GM19025 (cell line): ENCODE measurements around the gene UCK2.

ENCODE experiments used
- ATAC-seq: cut with Tn5 transposase; IDR thresholded peaks from one replicate; pipeline ENCODE4 v1.9.1; 2021; ENCODE audit warnings: mild to moderate bottlenecking, low read depth, moderate library complexity; ENCODE audit not compliant: unreplicated experiment

UCK2 gene

DNA sequence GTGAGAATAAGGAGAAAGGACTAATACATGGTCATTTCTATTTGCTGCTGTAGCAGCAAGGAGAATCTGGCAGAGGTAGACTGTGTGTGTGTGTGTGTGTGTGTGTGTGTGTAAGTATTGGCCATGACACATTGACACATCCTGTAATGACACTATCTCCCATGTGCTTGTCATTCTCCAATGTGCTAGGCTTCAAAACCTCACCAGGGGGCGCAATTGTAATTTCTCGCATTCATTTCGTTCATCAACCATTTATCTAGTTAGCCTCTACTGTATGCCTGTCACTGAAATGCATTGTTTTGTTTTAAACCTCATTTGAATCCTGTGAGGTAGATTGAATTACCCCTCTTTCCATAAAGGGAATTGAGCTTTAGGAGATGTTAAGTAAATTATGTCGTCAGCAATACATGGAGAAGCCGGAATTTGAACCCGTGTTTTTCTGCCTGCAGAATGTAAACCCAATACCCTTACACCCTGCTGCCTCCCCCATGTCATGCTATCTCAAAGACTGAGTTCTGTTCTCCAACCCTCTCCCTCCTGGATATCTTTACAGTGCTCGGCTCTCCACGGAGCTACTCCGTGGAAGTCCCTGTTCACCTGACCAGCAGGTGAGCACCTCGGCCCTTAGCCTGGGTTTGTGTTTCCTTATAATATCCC is 100.8 kb downstream of the UCK2 start:
- no peak for ATAC-seq

DNA sequence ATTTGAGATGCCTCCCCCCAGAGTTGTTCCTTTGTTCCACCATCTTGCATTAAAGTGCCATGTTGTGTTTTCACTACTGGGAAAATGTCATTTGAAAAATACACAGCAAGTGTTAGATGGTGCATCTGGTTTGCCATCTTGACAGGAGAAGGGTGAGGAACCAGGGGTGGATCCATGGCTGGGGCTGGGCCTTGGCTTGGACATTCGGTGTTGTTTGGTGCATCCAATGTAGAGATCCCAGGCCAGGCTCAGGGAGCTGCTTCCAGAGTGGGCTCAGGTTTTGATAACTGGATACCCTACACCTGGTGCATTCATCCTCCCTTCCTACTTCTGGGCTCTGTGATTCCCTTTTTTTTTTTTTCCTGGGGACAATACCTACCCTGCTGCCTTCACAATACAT is 103.5 kb downstream of the UCK2 start:
- ATAC-seq, result no peak

DNA sequence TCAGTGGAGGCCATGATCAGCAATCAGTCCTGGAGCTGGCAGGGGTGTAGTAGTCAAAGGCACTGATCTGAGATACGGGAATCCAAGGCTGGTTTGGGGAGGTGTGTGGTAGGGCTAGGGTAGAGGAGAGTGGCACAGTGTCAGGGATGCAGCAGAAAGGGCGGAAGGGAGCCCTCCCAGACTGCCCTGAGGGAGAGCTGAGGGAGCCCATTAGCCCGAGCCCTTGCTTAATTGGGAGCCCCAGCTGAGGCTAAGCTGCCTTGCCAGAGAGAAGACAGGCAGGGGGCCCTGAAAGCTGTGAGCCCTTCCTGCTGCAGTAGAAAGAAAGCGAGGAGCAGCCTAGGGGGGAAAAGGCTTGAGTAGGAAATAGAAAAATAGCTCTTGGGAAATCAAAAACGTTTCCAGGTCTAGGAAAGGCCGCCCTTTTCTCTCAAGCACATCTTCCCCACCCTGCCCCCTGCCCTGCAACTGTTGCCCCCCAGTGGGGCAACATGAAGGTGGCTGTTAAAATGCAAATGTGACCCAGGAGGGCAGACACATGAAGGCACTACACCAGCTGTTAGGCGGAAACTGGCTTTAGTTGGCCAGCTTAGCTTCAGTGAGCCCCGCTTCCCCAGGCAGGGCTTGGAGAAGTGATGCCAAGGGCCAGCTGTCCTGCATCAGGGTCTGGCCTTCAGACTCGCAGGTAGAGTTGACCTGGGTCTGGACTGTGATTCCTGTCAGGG is 106.2 kb downstream of the UCK2 start:
- ATAC-seq, result no peak

DNA sequence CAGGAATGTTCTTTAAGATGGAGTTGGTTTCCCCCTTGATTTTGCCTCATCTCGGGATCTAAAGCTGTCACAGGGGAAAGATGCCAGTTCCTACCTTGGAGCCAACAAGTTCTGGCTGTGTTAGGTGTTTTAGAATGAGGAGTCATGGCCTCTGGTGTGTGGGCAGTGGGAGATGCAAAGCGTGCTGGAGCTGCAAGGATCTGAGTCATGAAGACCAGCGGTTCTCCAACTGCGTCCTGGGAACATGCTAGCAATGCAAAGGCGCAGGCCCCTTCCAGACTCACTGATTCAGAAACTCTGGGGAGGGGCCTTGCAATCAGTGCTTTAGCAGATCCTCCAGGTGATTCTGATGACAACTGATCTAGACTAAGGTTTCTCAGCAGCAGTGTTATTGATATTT is 109.1 kb downstream of the UCK2 start:
- ATAC-seq, result no peak

DNA sequence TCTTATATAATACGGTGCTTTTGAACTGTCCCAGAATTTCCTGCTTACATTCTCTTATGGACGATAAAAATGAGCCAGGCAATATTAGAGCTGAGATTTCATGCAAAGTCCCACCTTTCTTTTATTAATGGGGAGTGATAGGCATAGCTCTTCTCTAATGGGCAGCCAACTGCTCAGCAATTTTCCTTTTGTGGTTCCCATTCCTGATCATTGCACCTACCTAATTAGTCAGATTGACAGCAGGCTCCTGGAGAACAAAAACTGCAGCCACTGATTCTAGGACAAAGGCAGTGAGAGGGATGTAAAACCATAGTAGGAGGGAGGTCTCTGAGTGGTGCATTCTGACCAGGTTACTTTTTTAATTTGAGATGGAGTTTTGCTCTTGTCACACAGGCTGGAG is 110.4 kb downstream of the UCK2 start:
- no peak for ATAC-seq

DNA sequence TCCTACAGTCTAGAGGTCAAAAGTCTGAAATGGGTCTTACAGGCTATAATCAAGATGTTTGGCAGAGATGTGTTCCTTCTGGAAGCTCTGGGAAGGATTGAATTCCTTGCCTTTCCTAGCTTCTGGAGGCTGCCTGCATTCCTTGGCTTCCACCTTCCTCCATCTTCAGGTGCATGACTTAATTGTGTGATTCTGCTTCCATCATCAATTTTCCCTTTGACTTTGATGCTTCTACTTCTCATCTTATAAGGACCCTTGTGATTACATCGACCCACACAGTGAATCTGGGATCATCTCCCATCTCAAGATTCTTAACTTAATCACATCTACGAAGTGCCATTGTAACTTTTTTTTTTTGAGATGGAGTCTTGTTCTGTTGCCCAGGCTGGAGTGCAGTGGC is 111.4 kb downstream of the UCK2 start:
- no peak for ATAC-seq

DNA sequence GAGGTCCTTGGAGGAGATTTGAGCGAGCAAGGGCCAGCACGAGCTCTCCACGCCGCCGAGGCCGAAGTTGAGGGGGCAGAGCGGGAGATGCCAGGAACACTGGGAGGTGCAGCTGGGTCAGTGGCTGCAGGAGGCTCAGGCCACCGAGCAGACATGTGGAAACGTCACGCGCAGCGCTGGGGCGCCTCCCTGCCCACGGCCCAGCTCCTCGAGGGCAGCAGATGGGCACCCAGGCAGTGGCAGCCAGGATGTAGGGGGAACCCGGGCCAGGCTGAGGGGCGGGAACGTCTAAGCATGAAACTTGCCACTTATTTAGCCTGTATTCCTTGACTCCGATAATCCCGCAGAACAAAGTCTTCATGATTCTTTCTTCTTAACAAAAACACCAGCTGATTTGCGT is 114.1 kb downstream of the UCK2 start:
- no peak for ATAC-seq

DNA sequence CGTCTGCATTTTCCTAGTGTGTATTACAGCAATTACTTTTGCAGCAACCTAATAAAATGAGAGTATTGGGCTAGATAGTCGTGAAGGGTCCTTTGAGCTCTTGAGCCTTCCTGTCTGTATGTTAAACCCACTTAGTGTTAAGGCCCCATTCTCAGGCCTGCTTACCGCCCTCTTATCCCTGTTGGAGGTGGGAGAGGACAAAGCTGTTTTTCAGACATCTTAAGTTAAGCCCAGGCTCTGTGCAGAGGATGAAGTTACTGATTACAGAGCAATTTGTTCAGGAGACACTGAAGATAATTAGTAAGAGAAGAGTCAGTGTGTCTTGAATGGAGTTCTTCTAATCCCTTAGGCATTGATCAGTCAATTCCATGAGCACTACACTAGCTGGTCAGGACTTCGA is 114.6 kb downstream of the UCK2 start:
- ATAC-seq, result no peak

DNA sequence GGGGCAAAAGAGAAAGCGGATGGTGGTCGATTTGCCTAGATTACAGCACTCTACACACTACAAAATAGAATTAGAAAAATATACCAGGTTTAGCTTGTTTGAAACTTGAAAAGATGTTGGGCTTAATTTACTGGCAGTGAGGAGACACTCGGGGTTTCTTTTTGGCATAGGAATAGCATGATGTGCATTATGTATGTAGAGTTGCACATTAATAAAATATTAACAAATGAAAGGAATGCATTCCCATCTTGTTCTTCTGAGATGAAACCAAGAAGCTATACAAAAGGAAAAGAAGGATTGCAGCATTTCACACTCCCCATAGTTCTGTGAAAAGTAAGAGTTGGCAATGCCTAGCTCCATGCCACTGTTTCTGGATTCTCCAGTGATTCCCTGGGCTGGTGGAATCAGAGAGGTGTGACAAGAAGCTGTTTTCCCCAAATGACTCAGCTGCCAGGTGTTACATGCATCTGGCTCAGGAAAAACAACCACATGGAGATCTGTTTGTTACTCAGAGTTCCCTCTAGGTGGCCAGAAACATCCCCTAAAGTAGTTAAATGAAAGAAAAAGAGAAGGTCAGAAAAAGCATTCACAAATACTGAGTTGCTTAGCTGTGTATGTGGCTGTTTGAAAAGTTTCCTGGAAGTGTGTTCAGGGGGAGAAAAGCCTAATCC is 115.6 kb downstream of the UCK2 start:
- no peak for ATAC-seq

DNA sequence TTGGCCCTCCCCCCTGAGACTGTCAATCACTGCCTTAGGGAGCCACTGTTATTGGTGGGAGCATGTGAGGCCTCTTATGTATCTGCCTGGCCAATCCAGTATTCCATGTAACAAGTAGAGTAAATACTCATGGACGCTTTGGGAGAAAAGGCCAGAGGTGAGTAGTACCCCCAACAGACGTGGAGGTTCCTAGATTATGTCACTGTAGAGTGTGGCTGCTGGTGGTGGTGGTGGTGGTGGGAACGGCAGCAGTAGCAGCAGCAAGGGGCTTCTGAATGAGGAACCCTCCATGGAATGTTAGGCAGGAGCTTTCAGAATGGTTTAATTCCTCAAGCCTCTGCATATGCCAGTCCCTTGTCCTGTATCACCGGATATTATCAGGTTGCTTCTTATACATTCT is 118.5 kb downstream of the UCK2 start:
- ATAC-seq, result no peak

DNA sequence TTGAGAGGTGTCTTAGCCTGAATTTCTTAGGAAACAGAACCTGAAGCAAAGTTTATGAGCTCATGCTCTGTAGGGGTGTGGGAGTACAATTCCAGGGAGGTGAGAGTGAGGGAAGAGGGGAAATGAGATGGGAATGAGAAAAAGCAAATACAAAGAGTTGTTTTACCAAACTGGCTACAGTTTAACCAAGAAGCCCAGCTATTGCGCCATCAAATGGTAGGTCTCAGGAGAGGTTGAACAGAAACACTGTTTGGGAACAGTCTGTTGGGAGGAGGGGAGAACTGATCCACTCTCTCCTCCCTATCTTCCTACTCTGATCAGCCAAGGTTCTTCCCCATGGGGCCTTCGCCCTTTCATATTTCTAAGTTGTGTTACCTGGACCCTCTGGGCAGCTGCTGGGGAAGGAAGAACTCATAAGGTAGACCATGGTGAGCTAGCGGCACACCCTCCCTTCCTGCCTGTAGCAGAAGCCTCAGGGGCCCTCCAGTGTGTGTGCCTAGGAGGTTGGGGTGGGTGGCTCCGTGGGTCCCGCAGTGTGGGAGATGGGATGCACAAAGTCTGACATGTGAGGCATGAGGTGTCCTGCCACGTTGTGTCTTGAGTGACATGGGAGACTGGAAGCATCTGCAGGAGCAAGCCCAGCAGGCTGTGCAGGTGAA is 120.5 kb downstream of the UCK2 start:
- no peak for ATAC-seq

DNA sequence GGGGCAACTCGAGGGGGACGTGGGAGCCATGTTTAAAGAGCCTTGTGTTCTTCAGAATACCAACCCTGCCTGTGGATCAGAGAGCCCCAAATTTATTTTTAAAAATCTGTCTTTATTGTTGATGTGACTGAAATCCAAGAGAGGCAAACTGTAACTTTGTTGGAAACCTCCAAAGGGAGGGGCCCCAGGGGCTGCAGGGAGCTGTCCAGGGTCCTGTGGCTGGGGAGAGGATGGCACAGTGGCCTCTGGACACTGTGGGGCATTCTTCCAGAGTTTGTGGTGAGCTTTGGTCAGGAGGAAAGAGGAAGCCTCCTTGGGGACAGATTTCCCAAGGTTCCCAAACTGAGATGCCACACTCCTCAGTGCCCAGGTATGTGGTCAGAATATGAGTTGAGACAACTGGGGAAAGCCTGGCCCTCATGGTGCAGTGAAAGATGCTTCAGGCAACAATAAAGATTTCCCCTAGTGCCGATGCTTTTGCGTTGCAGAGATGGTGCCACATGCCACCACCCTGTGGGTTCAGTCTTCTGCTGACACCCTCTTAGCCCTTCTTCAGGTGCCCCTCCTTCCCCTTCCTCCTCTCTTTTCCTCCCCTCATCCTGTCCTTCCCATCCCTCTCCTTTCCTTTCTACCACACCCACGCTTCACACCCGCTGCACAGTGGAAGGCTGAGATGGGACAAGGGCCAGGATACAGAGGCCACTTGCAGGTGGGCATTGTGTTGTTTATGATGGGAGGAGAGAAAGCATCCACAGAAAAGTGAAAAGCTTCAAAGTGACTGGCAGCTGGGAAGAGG is 122.1 kb downstream of the UCK2 start:
- no peak for ATAC-seq

DNA sequence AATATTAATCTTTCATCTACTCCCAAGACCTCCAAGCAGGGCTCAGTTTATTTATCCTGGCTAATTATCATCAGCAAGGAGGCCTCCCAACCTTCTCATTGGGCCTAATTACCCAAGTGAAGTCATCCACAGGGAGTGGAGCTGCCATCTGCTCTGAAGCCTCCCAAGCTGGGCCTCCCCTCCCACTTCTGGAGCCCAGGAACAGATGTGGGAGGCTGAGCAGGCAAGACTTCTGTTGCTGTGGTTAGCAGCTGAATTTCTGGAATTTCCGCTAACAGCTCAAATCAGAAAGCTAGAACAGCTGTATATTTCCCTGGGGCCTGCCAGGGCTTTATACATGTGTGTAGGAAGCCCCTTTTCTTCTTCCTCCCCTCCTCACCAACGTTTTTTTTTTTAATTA is 127.5 kb downstream of the UCK2 start:
- no peak for ATAC-seq

DNA sequence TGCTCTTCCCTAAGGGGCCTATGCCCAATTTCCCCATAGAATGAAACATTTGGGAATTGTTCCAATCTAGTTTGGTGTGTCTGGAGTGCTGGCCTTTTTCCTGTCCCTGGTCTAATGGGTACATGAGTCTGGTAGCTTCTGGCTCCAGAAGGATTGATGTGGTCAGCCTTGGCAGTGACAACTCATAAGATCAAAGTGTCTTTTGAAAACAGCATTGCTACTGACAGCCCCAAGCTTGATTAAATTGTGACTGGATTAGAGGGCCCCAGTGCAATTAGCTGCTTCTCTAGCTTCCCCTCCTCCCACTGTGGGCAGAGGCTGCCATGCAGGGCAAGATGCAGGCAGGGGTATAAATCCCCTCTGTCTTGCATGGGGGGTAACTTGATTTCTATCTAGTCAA is 130.9 kb downstream of the UCK2 start:
- ATAC-seq, result no peak

DNA sequence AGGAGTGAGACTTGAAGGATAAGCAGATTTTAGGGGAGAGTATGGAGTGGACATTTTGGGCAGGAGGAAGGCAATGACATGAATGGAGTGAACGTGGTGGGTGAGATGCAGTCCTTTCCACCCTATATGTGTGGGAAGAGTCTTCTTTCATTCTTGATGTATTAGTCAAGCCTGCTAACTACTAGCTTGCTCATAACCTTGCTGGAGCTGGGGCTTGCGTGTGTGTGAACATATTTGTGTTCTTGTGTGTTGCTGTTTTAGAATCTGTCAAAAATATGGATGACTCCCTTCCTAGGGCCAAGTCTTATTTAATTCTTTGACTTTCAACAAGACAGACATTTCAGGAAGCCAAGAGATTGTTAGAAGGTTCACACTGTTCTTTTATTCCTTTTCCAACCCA is 132.7 kb downstream of the UCK2 start:
- ATAC-seq, result no peak

DNA sequence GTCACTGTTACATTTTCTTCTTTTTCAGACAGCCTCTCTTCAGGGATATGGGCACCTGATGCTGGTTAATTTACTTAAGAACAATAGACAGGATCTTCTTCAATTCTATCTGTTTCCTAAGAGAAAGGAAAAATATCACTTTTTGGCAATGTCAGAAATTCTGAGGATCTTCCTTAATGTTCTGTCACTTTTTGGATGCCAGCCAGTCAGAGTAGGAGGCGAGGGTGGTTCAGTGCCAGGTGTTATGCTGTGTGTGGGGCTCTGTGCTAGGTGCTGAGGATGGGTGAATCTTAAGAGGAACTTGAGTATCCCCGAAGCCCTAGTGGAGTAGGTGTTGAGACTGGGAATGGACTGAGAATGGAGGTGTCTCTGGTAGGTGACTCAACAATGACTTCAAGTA is 133.5 kb downstream of the UCK2 start:
- ATAC-seq, result no peak
